Mammary epithelial cell (primary cell): ENCODE results near the gene PPP1R9B.

ENCODE experiments used
- EZH2 ChIP-seq: IDR thresholded peaks from 2 replicates; pipeline ENCODE4 v1.6.1; 2012; ENCODE audit warnings: low read length, inconsistent platforms, borderline replicate concordance
- TF ChIP-seq, protein P1 (sequence below), 2 donors: IDR thresholded peaks in 1 of 2; conservative IDR thresholded peaks in 1 of 2; 2 replicates each; pipeline ENCODE4 v1.5.1; 2011 to 2012; ENCODE audit warnings: inconsistent platforms in 2 of 2, low read length in 2 of 2, mild to moderate bottlenecking in 2 of 2, control low read depth in 1 of 2, low read depth in 1 of 2; ENCODE audit not compliant: insufficient read depth in 1 of 2; ENCODE audit errors: extremely low read depth in 1 of 2

DNA sequence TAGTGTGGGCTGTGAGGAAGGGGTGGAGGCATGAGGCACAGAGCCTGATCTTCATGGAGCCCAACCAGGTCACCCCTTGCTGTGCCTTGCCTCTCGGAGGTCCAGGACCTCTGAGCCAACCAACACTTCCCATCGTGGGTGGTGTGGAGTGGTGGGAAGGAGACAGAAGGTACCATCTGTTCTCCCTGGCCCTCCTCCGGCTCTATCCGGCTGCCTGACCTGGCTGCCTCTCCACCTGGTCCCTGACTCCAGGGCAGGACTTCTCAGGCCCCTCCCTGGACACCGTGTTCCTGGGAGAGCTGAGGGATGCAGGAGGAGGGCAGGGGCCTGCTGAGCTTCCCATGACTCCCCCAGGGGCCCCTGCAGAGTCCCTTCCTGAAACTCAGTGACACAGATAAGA is 51.5 kb downstream of the PPP1R9B start:
- TF ChIP-seq, protein P1, sequence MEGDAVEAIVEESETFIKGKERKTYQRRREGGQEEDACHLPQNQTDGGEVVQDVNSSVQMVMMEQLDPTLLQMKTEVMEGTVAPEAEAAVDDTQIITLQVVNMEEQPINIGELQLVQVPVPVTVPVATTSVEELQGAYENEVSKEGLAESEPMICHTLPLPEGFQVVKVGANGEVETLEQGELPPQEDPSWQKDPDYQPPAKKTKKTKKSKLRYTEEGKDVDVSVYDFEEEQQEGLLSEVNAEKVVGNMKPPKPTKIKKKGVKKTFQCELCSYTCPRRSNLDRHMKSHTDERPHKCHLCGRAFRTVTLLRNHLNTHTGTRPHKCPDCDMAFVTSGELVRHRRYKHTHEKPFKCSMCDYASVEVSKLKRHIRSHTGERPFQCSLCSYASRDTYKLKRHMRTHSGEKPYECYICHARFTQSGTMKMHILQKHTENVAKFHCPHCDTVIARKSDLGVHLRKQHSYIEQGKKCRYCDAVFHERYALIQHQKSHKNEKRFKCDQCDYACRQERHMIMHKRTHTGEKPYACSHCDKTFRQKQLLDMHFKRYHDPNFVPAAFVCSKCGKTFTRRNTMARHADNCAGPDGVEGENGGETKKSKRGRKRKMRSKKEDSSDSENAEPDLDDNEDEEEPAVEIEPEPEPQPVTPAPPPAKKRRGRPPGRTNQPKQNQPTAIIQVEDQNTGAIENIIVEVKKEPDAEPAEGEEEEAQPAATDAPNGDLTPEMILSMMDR (conservative IDR thresholded peaks at IDR 0.05 in 1 of 2, IDR thresholded peaks at IDR 0.05 in 1 of 2; ENCODE audit: extremely low read depth in 1 of 2, insufficient read depth in 1 of 2, low read depth in 1 of 2, low read length in 2 of 2), result no peak
- no peak for TF ChIP-seq EZH2
